ENCODE data around the gene GABRG3.

GRCh38 chr15:27441120-27441519, 470.1 kb downstream of the GABRG3 start:
- no peak for TF ChIP-seq CTCF (conservative IDR thresholded peaks at IDR 0.05; ENCODE audit: low read depth in 2 of 2)
- TF ChIP-seq EZH2 (IDR thresholded peaks at IDR 0.05; ENCODE audit: low read depth, unreplicated experiment) = no peak
- no peak for TF ChIP-seq EZH2phosphoT487 (IDR thresholded peaks at IDR 0.05; ENCODE audit: unreplicated experiment)
- no peak for TF ChIP-seq ETS1 (IDR thresholded peaks at IDR 0.05)
- TF ChIP-seq, protein P1, sequence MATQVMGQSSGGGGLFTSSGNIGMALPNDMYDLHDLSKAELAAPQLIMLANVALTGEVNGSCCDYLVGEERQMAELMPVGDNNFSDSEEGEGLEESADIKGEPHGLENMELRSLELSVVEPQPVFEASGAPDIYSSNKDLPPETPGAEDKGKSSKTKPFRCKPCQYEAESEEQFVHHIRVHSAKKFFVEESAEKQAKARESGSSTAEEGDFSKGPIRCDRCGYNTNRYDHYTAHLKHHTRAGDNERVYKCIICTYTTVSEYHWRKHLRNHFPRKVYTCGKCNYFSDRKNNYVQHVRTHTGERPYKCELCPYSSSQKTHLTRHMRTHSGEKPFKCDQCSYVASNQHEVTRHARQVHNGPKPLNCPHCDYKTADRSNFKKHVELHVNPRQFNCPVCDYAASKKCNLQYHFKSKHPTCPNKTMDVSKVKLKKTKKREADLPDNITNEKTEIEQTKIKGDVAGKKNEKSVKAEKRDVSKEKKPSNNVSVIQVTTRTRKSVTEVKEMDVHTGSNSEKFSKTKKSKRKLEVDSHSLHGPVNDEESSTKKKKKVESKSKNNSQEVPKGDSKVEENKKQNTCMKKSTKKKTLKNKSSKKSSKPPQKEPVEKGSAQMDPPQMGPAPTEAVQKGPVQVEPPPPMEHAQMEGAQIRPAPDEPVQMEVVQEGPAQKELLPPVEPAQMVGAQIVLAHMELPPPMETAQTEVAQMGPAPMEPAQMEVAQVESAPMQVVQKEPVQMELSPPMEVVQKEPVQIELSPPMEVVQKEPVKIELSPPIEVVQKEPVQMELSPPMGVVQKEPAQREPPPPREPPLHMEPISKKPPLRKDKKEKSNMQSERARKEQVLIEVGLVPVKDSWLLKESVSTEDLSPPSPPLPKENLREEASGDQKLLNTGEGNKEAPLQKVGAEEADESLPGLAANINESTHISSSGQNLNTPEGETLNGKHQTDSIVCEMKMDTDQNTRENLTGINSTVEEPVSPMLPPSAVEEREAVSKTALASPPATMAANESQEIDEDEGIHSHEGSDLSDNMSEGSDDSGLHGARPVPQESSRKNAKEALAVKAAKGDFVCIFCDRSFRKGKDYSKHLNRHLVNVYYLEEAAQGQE (IDR thresholded peaks at IDR 0.05; ENCODE audit: unreplicated experiment) = no peak
- no peak for TF ChIP-seq JUNB (IDR thresholded peaks at IDR 0.05; ENCODE audit: unreplicated experiment)
- TF ChIP-seq POLR2AphosphoS5 (IDR thresholded peaks at IDR 0.05; ENCODE audit: low read depth) = no peak
- TF ChIP-seq CREB1 (CRISPR knock-in tag; IDR thresholded peaks at IDR 0.05; ENCODE audit: low read depth) = no peak
- no peak for TF ChIP-seq ZNF331 (CRISPR knock-in tag; IDR thresholded peaks at IDR 0.05; ENCODE audit: low read depth)
- TF ChIP-seq NANOG (IDR thresholded peaks at IDR 0.05; ENCODE audit: borderline replicate concordance) = no peak
- TF ChIP-seq, protein P2, sequence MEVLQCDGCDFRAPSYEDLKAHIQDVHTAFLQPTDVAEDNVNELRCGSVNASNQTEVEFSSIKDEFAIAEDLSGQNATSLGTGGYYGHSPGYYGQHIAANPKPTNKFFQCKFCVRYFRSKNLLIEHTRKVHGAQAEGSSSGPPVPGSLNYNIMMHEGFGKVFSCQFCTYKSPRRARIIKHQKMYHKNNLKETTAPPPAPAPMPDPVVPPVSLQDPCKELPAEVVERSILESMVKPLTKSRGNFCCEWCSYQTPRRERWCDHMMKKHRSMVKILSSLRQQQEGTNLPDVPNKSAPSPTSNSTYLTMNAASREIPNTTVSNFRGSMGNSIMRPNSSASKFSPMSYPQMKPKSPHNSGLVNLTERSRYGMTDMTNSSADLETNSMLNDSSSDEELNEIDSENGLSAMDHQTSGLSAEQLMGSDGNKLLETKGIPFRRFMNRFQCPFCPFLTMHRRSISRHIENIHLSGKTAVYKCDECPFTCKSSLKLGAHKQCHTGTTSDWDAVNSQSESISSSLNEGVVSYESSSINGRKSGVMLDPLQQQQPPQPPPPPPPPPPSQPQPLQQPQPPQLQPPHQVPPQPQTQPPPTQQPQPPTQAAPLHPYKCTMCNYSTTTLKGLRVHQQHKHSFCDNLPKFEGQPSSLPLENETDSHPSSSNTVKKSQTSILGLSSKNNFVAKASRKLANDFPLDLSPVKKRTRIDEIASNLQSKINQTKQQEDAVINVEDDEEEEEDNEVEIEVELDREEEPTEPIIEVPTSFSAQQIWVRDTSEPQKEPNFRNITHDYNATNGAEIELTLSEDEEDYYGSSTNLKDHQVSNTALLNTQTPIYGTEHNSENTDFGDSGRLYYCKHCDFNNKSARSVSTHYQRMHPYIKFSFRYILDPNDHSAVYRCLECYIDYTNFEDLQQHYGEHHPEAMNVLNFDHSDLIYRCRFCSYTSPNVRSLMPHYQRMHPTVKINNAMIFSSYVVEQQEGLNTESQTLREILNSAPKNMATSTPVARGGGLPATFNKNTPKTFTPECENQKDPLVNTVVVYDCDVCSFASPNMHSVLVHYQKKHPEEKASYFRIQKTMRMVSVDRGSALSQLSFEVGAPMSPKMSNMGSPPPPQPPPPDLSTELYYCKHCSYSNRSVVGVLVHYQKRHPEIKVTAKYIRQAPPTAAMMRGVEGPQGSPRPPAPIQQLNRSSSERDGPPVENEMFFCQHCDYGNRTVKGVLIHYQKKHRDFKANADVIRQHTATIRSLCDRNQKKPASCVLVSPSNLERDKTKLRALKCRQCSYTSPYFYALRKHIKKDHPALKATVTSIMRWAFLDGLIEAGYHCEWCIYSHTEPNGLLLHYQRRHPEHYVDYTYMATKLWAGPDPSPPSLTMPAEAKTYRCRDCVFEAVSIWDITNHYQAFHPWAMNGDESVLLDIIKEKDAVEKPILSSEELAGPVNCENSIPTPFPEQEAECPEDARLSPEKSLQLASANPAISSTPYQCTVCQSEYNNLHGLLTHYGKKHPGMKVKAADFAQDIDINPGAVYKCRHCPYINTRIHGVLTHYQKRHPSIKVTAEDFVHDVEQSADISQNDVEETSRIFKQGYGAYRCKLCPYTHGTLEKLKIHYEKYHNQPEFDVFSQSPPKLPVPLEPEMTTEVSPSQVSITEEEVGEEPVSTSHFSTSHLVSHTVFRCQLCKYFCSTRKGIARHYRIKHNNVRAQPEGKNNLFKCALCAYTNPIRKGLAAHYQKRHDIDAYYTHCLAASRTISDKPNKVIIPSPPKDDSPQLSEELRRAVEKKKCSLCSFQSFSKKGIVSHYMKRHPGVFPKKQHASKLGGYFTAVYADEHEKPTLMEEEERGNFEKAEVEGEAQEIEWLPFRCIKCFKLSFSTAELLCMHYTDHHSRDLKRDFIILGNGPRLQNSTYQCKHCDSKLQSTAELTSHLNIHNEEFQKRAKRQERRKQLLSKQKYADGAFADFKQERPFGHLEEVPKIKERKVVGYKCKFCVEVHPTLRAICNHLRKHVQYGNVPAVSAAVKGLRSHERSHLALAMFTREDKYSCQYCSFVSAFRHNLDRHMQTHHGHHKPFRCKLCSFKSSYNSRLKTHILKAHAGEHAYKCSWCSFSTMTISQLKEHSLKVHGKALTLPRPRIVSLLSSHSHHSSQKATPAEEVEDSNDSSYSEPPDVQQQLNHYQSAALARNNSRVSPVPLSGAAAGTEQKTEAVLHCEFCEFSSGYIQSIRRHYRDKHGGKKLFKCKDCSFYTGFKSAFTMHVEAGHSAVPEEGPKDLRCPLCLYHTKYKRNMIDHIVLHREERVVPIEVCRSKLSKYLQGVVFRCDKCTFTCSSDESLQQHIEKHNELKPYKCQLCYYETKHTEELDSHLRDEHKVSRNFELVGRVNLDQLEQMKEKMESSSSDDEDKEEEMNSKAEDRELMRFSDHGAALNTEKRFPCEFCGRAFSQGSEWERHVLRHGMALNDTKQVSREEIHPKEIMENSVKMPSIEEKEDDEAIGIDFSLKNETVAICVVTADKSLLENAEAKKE (CRISPR knock-in tag; IDR thresholded peaks at IDR 0.05) = no peak
- TF ChIP-seq STAT1 (IDR thresholded peaks at IDR 0.05; ENCODE audit: unreplicated experiment) = no peak
- TF ChIP-seq ZNF114 (CRISPR knock-in tag; IDR thresholded peaks at IDR 0.05) = no peak

Measured in GM23338 (cell line).